GM19035 (cell line): ENCODE measurements around the gene JAKMIP1.
"Not testable (repeated sequence)": the region's sequence is repeated elsewhere in the genome, so short reads cannot be mapped to it uniquely, and the experiment has no call there.

Experiments
- ATAC-seq: cut with Tn5 transposase; IDR thresholded peaks from one replicate; pipeline ENCODE4 v1.9.1; 2021; ENCODE audit not compliant: unreplicated experiment

The JAKMIP1 gene

GRCh38 chr4:6229671-6230501 is 29.5 kb upstream of the JAKMIP1 start:
- ATAC-seq = no peak

GRCh38 chr4:6229095-6229494 is 28.7 kb upstream of the JAKMIP1 start:
- no peak for ATAC-seq

GRCh38 chr4:6228158-6229067 is 28.1 kb upstream of the JAKMIP1 start:
- ATAC-seq = no peak

GRCh38 chr4:6227412-6228157 is 27.2 kb upstream of the JAKMIP1 start:
- no peak for ATAC-seq

- no peak for ATAC-seq
Observed at GRCh38 chr4:6226506-6226905, 26.2 kb upstream of the JAKMIP1 start.

- ATAC-seq = no peak
Observed at GRCh38 chr4:6225469-6225868, 25.1 kb upstream of the JAKMIP1 start.

- ATAC-seq = no peak
Observed at GRCh38 chr4:6224735-6225134, 24.4 kb upstream of the JAKMIP1 start.

- no peak for ATAC-seq
Observed at GRCh38 chr4:6222761-6223292, 22.5 kb upstream of the JAKMIP1 start.

- no peak for ATAC-seq
Observed at GRCh38 chr4:6221851-6222760, 21.8 kb upstream of the JAKMIP1 start.

GRCh38 chr4:6221301-6221850 is 21.0 kb upstream of the JAKMIP1 start:
- no peak for ATAC-seq

GRCh38 chr4:6217716-6218381 is 17.5 kb upstream of the JAKMIP1 start:
- peak; percentile 90 for ATAC-seq

- ATAC-seq = no peak
Observed at GRCh38 chr4:6216588-6216987, 16.2 kb upstream of the JAKMIP1 start.

GRCh38 chr4:6209921-6210320 is 9.6 kb upstream of the JAKMIP1 start:
- ATAC-seq = no peak

GRCh38 chr4:6209291-6209690 is 8.9 kb upstream of the JAKMIP1 start:
- ATAC-seq = not testable (repeated sequence)

- ATAC-seq = no peak
Observed at GRCh38 chr4:6208416-6208815, 8.1 kb upstream of the JAKMIP1 start.

GRCh38 chr4:6207602-6208001 is 7.3 kb upstream of the JAKMIP1 start:
- ATAC-seq = no peak

- no peak for ATAC-seq
Observed at GRCh38 chr4:6206771-6207290, 6.5 kb upstream of the JAKMIP1 start.

- ATAC-seq = no peak
Observed at GRCh38 chr4:6205973-6206372, 5.6 kb upstream of the JAKMIP1 start.

GRCh38 chr4:6205567-6205931 is 5.2 kb upstream of the JAKMIP1 start:
- no peak for ATAC-seq
